GM23248 (cell line): ENCODE measurements around the gene CADPS2.

ENCODE experiments used
- EZH2 ChIP-seq: fragments of 200-600 bp; sonication (generic); IDR thresholded peaks from 2 replicates; pipeline ENCODE4 v1.6.1; 2018; ENCODE audit warnings: antibody characterized with exemption, mild to moderate bottlenecking; ENCODE audit not compliant: insufficient read depth, poor library complexity, severe bottlenecking
- EZH2phosphoT487 ChIP-seq: fragments of 200-600 bp; sonication (generic); IDR thresholded peaks from 2 replicates; pipeline ENCODE4 v1.6.1; 2018; ENCODE audit warnings: antibody characterized with exemption, moderate library complexity, mild to moderate bottlenecking, low read depth; ENCODE audit not compliant: insufficient read depth

DNA sequence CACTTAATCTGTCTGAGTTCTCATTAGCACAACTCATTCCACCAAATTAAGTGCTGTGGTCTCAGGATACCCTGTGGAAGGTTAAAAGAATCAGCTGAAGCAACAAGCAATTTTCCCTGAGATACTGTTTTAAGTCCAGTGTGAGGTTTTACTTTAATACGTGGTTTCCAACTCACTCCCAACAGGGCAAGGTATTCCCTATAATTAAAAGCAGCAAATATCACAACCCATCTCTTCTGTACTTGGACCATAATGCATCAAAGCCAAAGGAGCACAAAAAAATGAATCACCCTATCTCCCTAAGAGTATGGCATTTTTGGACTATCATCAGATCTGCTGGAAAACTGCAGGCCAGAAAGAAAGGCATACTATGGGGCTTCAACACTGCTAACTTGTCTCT is 4.9 kb downstream of the CADPS2 start:
- no peak for TF ChIP-seq EZH2
- no peak for TF ChIP-seq EZH2phosphoT487
